HCT116 (cell line): ENCODE results near the gene DNAJC18.

Experiments
- CTCF ChIP-seq, 3 experiments: fragments of 200-600 bp in 1 of 3; sonication (generic) in 1 of 3; IDR thresholded peaks in 2 of 3; conservative IDR thresholded peaks in 1 of 3; 2 replicates each; pipeline ENCODE4 v1.5.1; 2012 to 2017; ENCODE audit warnings: low read depth in 2 of 3, low read length in 2 of 3, antibody characterized with exemption in 1 of 3, borderline replicate concordance in 1 of 3, control low read depth in 1 of 3, mild to moderate bottlenecking in 1 of 3, mixed read lengths in 1 of 3, mixed run types in 1 of 3, moderate library complexity in 1 of 3; ENCODE audit not compliant: insufficient read depth in 1 of 3
- EGR1 ChIP-seq: IDR thresholded peaks from 2 replicates; pipeline ENCODE4 v1.6.1; 2012; ENCODE audit warnings: low read depth
- EZH2 ChIP-seq: fragments of 200-600 bp; sonication (generic); IDR thresholded peaks from 2 replicates; pipeline ENCODE4 v1.6.1; 2017; ENCODE audit warnings: antibody characterized with exemption, mixed run types
- POLR2A ChIP-seq: IDR thresholded peaks from 2 replicates; pipeline ENCODE4 v1.7.0; 2011; ENCODE audit warnings: borderline replicate concordance; ENCODE audit not compliant: insufficient read depth, insufficient read length; ENCODE audit errors: extremely low read depth
- POLR2AphosphoS5 ChIP-seq: IDR thresholded peaks from 2 replicates; pipeline ENCODE4 v1.6.1; 2011; ENCODE audit warnings: mild to moderate bottlenecking, low read depth, low read length, moderate library complexity
- RAD21 ChIP-seq: IDR thresholded peaks from 2 replicates; pipeline ENCODE4 v1.6.1; 2012; ENCODE audit warnings: low read depth, mild to moderate bottlenecking
- REST ChIP-seq: IDR thresholded peaks from 2 replicates; pipeline ENCODE4 v1.6.1; 2012; ENCODE audit warnings: low read depth
- YY1 ChIP-seq: IDR thresholded peaks from 2 replicates; pipeline ENCODE4 v1.6.1; 2011; ENCODE audit warnings: low read length, low read depth, moderate library complexity, mild to moderate bottlenecking; ENCODE audit not compliant: insufficient replicate concordance; ENCODE audit errors: extremely low read depth
- ZFX ChIP-seq: fragments of 450-650 bp; IDR thresholded peaks from 2 replicates; pipeline ENCODE4 v1.6.1; 2017
- ZNF274 ChIP-seq: fragments of 200-500 bp; sonication (Bioruptor generic); IDR thresholded peaks from 2 replicates; pipeline ENCODE4 v1.6.1; 2014; ENCODE audit warnings: mild to moderate bottlenecking, low read depth, low read length, inconsistent platforms

- TF ChIP-seq POLR2AphosphoS5 (no peak), YY1 (no peak), ZFX (no peak), REST (no peak), POLR2A (no peak), ZNF274 (no peak), CTCF (IDR thresholded peaks at IDR 0.05 in 2 of 3, conservative IDR thresholded peaks at IDR 0.05 in 1 of 3; ENCODE audit: borderline replicate concordance in 1 of 3, insufficient read depth in 1 of 3, low read depth in 2 of 3, low read length in 2 of 3) (no peak), EGR1 (no peak), EZH2 (no peak), RAD21 (no peak)
Observed at GRCh38 chr5:139399501-139400121, 39.7 kb downstream of the DNAJC18 start.
